BLaER1 (cell line): ENCODE data around the gene SLX9.
"Not testable (repeated sequence)": the region's sequence is repeated elsewhere in the genome, so short reads cannot be mapped to it uniquely, and the experiment has no call there.

Experiments
- H3K27ac ChIP-seq: shearing (Covaris generic); formaldehyde crosslinking; 2 replicates; pipeline ENCODE4 v1.8.1; 2022
- H3K27me3 ChIP-seq: shearing (Covaris generic); formaldehyde crosslinking; 2 replicates; pipeline ENCODE4 v1.8.1; 2022
- H3K36me3 ChIP-seq: shearing (Covaris generic); formaldehyde crosslinking; 2 replicates; pipeline ENCODE4 v1.8.1; 2022
- H3K4me1 ChIP-seq: shearing (Covaris generic); formaldehyde crosslinking; 2 replicates; pipeline ENCODE4 v1.8.1; 2022
- H3K4me2 ChIP-seq: shearing (Covaris generic); formaldehyde crosslinking; 2 replicates; pipeline ENCODE4 v1.8.1; 2022
- H3K4me3 ChIP-seq: shearing (Covaris generic); formaldehyde crosslinking; 2 replicates; pipeline ENCODE4 v1.8.1; 2022
- H3K9ac ChIP-seq: shearing (Covaris generic); formaldehyde crosslinking; 2 replicates; pipeline ENCODE4 v1.8.1; 2022
- H3K9me3 ChIP-seq: shearing (Covaris generic); formaldehyde crosslinking; 2 replicates; pipeline ENCODE4 v1.8.1; 2022
- H4K20me1 ChIP-seq: shearing (Covaris generic); formaldehyde crosslinking; 2 replicates; pipeline ENCODE4 v1.8.1; 2022
- Cebpa-rat ChIP-seq: shearing (Covaris generic); IDR thresholded peaks from 2 replicates; pipeline ENCODE4 v1.8.1; 2022

The SLX9 gene

GRCh38 chr21:45020629-45021427 is 81.0 kb downstream of the SLX9 start:
- Histone ChIP-seq H3K4me3 (no peak overlapping the region), H3K27me3 (peaks cover 10% of the 10 kb centered on the region; the same call in 1 of the 2 replicates), H3K36me3 (peaks cover 35% of the 10 kb centered on the region), H3K4me2 (peak overlapping the region; percentile 73), H3K27ac (no peak overlapping the region), H4K20me1 (0 out of 2 replicates have a peak, but pooled peaks cover under 1% of the 10 kb centered on the region), H3K9me3 (peaks cover 32% of the 10 kb centered on the region), H3K4me1 (peaks cover 50% of the 10 kb centered on the region), H3K9ac (no peak overlapping the region)
- TF ChIP-seq Cebpa-rat, result no peak

GRCh38 chr21:45021428-45022347 is 81.9 kb downstream of the SLX9 start:
- H4K20me1 ChIP-seq, result peaks cover 9% of the 10 kb centered on the region; the same call in 1 of the 2 replicates
- no peak overlapping the region for H3K4me3 ChIP-seq
- peaks cover 32% of the 10 kb centered on the region for H3K9me3 ChIP-seq
- no peak overlapping the region for H3K27ac ChIP-seq
- peaks cover 48% of the 10 kb centered on the region for H3K4me1 ChIP-seq
- no peak overlapping the region for H3K9ac ChIP-seq
- TF ChIP-seq Cebpa-rat, result no peak
- H3K36me3 ChIP-seq, result peaks cover 35% of the 10 kb centered on the region
- peaks cover 10% of the 10 kb centered on the region; the same call in 1 of the 2 replicates for H3K27me3 ChIP-seq
- no peak overlapping the region for H3K4me2 ChIP-seq

GRCh38 chr21:45022348-45022675 is 82.5 kb downstream of the SLX9 start:
- H3K4me2 ChIP-seq, result no peak overlapping the region
- no peak overlapping the region for H3K9ac ChIP-seq
- peaks cover 10% of the 10 kb centered on the region; the same call in 1 of the 2 replicates for H3K27me3 ChIP-seq
- H3K36me3 ChIP-seq, result peaks cover 35% of the 10 kb centered on the region
- no peak for TF ChIP-seq Cebpa-rat
- H4K20me1 ChIP-seq, result peaks cover 15% of the 10 kb centered on the region; the same call in 1 of the 2 replicates
- peaks cover 32% of the 10 kb centered on the region for H3K9me3 ChIP-seq
- no peak overlapping the region for H3K4me3 ChIP-seq
- H3K4me1 ChIP-seq, result peaks cover 48% of the 10 kb centered on the region
- no peak overlapping the region for H3K27ac ChIP-seq

- H4K20me1 ChIP-seq, result peaks cover 19% of the 10 kb centered on the region; the same call in 1 of the 2 replicates
- peaks cover 10% of the 10 kb centered on the region; the same call in 1 of the 2 replicates for H3K27me3 ChIP-seq
- no peak overlapping the region for H3K27ac ChIP-seq
- no peak overlapping the region for H3K9ac ChIP-seq
- peaks cover 32% of the 10 kb centered on the region for H3K9me3 ChIP-seq
- TF ChIP-seq Cebpa-rat, result no peak
- no peak overlapping the region for H3K4me3 ChIP-seq
- peaks cover 48% of the 10 kb centered on the region for H3K4me1 ChIP-seq
- no peak overlapping the region for H3K4me2 ChIP-seq
- H3K36me3 ChIP-seq, result peaks cover 35% of the 10 kb centered on the region
These were observed 82.9 kb downstream of the SLX9 start for GRCh38 chr21:45022736-45023135.

- H3K4me3 ChIP-seq, H3K27me3 ChIP-seq: not testable (repeated sequence)
- H4K20me1 ChIP-seq, result peaks cover 26% of the 10 kb centered on the region
These were observed 84.7 kb downstream of the SLX9 start for GRCh38 chr21:45024516-45024915.

GRCh38 chr21:45026066-45026745 is 86.4 kb downstream of the SLX9 start:
- Histone ChIP-seq H3K36me3 (peaks cover 24% of the 10 kb centered on the region), H3K9ac (no peak overlapping the region), H3K27me3 (0 out of 2 replicates have a peak, but pooled peaks cover 4% of the 10 kb centered on the region), H3K27ac (no peak overlapping the region), H3K4me1 (peaks cover 42% of the 10 kb centered on the region), H3K9me3 (peaks cover 32% of the 10 kb centered on the region), H3K4me3 (no peak overlapping the region), H4K20me1 (peaks cover 39% of the 10 kb centered on the region), H3K4me2 (no peak overlapping the region)
- TF ChIP-seq Cebpa-rat, result no peak

More at GRCh38 chr21:45024516-45024915, 84.7 kb downstream of the SLX9 start:
- H3K27ac ChIP-seq, H3K9ac ChIP-seq, H3K4me2 ChIP-seq: not testable (repeated sequence)
- H3K4me1 ChIP-seq, result peaks cover 42% of the 10 kb centered on the region
- peaks cover 35% of the 10 kb centered on the region for H3K36me3 ChIP-seq
- peaks cover 32% of the 10 kb centered on the region for H3K9me3 ChIP-seq
